GM12878 (cell line): ENCODE measurements around the gene DERL2. TPM values are rescaled to one million over a fixed set of nuclear protein-coding genes. Genes with fewer than 3 reads are reported as not detected.

Source experiments
- ATAC-seq: fragments of 200-7000 bp; cut with Tn5 transposase; 3 replicates; pipeline ENCODE4 v1.9.1; 2020; ENCODE audit warnings: mild to moderate bottlenecking, moderate library complexity
- BruUV-seq: library from RNA; stranded (reverse); fragments of 400-500 nt; replicated peaks from 2 replicates; lab custom pipeline; 2021; lab: Mats Ljungman, UMichigan
- CTCF ChIA-PET: fragments of 300-600 bp; sonication (Branson Sonifier 250); formaldehyde crosslinking; extraction: SDS; loops from one replicate; lab custom pipeline; 2021; ENCODE audit warnings: inconsistent platforms; lab: Yijun Ruan, JAX
- POLR2A ChIA-PET: fragments of 350-600 bp; formaldehyde crosslinking; extraction: SDS; loops from one replicate; lab custom pipeline; 2021; ENCODE audit warnings: inconsistent platforms; lab: Charles Lee
- RAD21 ChIA-PET: fragments of 300-600 bp; sonication (Branson Sonifier 250); formaldehyde crosslinking; loops from one replicate; lab custom pipeline; 2023; ENCODE audit warnings: antibody characterized with exemption; ENCODE audit not compliant: unreplicated experiment; lab: Charles Lee
- SMC1A ChIA-PET: fragments of 300-600 bp; sonication (Branson Sonifier 250); formaldehyde crosslinking; loops from one replicate; lab custom pipeline; 2023; ENCODE audit not compliant: unreplicated experiment, uncharacterized antibody; lab: Charles Lee
- DNase-seq: peaks from one replicate; pipeline ENCODE4 v3.0.0-alpha.2; 2011; ENCODE audit warnings: low read depth, low spot score
- FAIRE-seq: peaks from 3 replicates; lab custom pipeline; 2011; peaks lifted over from hg19 to GRCh38; lab: Jason Lieb, UNC
- H2AFZ ChIP-seq: 2 replicates; pipeline ENCODE4 v1.6.0; 2011; ENCODE audit warnings: low read depth, low read length, control low read depth; ENCODE audit not compliant: control insufficient read depth
- H3K27ac ChIP-seq: 2 replicates; pipeline ENCODE4 v1.5.1; 2011; ENCODE audit warnings: control low read depth; ENCODE audit not compliant: control insufficient read depth, insufficient read depth
- H3K27me3 ChIP-seq, 2 experiments: replicated peaks in 1 of 2; 2 replicates each; pipeline versions ENCODE4 v1.6.0 to v1.6.1; 2011; ENCODE audit warnings: low read length in 1 of 2; ENCODE audit not compliant: control insufficient read depth in 2 of 2, insufficient read depth in 2 of 2
- H3K36me3 ChIP-seq, 2 experiments: 2 replicates each; pipeline ENCODE4 v1.5.1; 2011; ENCODE audit warnings: low read length in 1 of 2; ENCODE audit not compliant: control insufficient read depth in 2 of 2, insufficient read depth in 2 of 2
- H3K4me1 ChIP-seq: 2 replicates; pipeline ENCODE4 v1.6.1; 2011; ENCODE audit warnings: mild to moderate bottlenecking, low read length, moderate library complexity, mixed read lengths; ENCODE audit not compliant: control insufficient read depth, insufficient read depth
- H3K4me2 ChIP-seq: 2 replicates; pipeline ENCODE4 v1.6.0; 2011; ENCODE audit warnings: control low read depth; ENCODE audit not compliant: control insufficient read depth, insufficient read depth
- H3K4me3 ChIP-seq: fragments of 200-600 bp; sonication (generic); 2 replicates; pipeline ENCODE4 v1.5.1; 2016
- H3K79me2 ChIP-seq: 2 replicates; pipeline ENCODE4 v1.6.0; 2011; ENCODE audit warnings: low read length; ENCODE audit not compliant: control insufficient read depth, insufficient read depth
- H3K9ac ChIP-seq: 2 replicates; pipeline ENCODE4 v1.8.0; 2011; ENCODE audit warnings: low read length, control low read depth, mixed read lengths; ENCODE audit not compliant: control insufficient read depth, insufficient read depth
- H3K9me3 ChIP-seq: replicated peaks from 3 replicates; pipeline ENCODE4 v1.5.1; 2011; ENCODE audit warnings: mild to moderate bottlenecking, low read length; ENCODE audit not compliant: control insufficient read depth, insufficient read depth
- H4K20me1 ChIP-seq: 2 replicates; pipeline ENCODE4 v1.6.0; 2011; ENCODE audit not compliant: control insufficient read depth, insufficient read depth
- EZH2 ChIP-seq: IDR thresholded peaks from 2 replicates; pipeline ENCODE4 v1.6.1; 2012; ENCODE audit warnings: low read depth, mild to moderate bottlenecking, control low read depth, inconsistent platforms, low read length, borderline replicate concordance; ENCODE audit not compliant: control insufficient read depth
- GATAD2B ChIP-seq: fragments of 450-650 bp; conservative IDR thresholded peaks from 2 replicates; pipeline ENCODE4 v1.6.1; 2017; ENCODE audit warnings: low read depth, mild to moderate bottlenecking, moderate library complexity
- IKZF1 ChIP-seq: fragments of 450-650 bp; conservative IDR thresholded peaks from 2 replicates; pipeline ENCODE4 v1.6.1; 2017; ENCODE audit warnings: antibody characterized with exemption, mild to moderate bottlenecking
- RAD51 ChIP-seq: fragments of 450-650 bp; IDR thresholded peaks from 2 replicates; pipeline ENCODE4 v1.6.1; 2016; ENCODE audit warnings: moderate library complexity, mild to moderate bottlenecking, inconsistent platforms
- RELA ChIP-seq: fragments of 450-650 bp; IDR thresholded peaks from 2 replicates; pipeline ENCODE4 v1.8.0; 2014; ENCODE audit warnings: borderline replicate concordance; ENCODE audit not compliant: partially characterized antibody
- SREBF1 ChIP-seq: IDR thresholded peaks from 2 replicates; pipeline ENCODE4 v1.6.1; 2012; ENCODE audit warnings: mild to moderate bottlenecking, low read length
- WGBS: methylation state at CpG from one replicate; pipeline ENCODE4 v1.1.6; 2016; ENCODE audit warnings: low lambda C conversion rate; ENCODE audit not compliant: insufficient replicate concordance, insufficient coverage; ENCODE audit errors: missing lambda C conversion rate; 5-methylcytosine and 5-hydroxymethylcytosine counted together
- in situ Hi-C: fragments of 300-500 bp; cut with MboI; formaldehyde crosslinking; loops from 9 replicates; pipeline ENCODE4 v1.14.3; 2018; ENCODE audit warnings: mixed read lengths
- intact Hi-C: fragments of 100-400 bp; cut with micrococcal nuclease; formaldehyde crosslinking; loops from one replicate; pipeline ENCODE4 v1.14.2; 2022; ENCODE audit not compliant: unreplicated experiment
- polyA plus RNA-seq, 11 experiments: library from polyadenylated mRNA; depleted of rRNA in 4 of 11; unstranded in 6 of 11; stranded (reverse) in 5 of 11; fragments of >200 nt; fragmentation: Nextera tagmentation in 4 of 11; fragmentation: Illumina TruSeq in 1 of 11; extraction: Ambion mirVana in 4 of 11; extraction: Trizol in 1 of 11; gene quantifications; 1 replicate in 1 of 11; 2 replicates in 10 of 11; pipeline versions ENCODE4 v1.2.1 to v1.2.3, GENCODE V29; 2011 to 2016; ENCODE audit warnings: inconsistent platforms in 2 of 11, missing spikeins in 2 of 11, low read depth in 1 of 11
- total RNA-seq, 4 experiments: library from RNA; depleted of rRNA in 3 of 4; stranded (reverse); fragments of >200 nt in 3 of 4; fragmentation: Illumina TruSeq in 1 of 4; extraction: Trizol in 1 of 4; gene quantifications; 2 replicates each; pipeline versions ENCODE4 v1.2.1 to v1.2.3, GENCODE V29; 2013 to 2021
- TF ChIP-seq, protein P1 (sequence below): fragments of 450-650 bp; formaldehyde crosslinking; IDR thresholded peaks from 2 replicates; pipeline ENCODE4 v1.4.0; 2020; ENCODE audit warnings: mild to moderate bottlenecking, moderate library complexity

Gene DERL2
- total and polyA plus RNA-seq, 10 of the 15 experiments (the other 5 are each of a cell fraction or from before 2014, with no cell fraction given) = 40.5 to 236 (median 69.3) TPM

DNA sequence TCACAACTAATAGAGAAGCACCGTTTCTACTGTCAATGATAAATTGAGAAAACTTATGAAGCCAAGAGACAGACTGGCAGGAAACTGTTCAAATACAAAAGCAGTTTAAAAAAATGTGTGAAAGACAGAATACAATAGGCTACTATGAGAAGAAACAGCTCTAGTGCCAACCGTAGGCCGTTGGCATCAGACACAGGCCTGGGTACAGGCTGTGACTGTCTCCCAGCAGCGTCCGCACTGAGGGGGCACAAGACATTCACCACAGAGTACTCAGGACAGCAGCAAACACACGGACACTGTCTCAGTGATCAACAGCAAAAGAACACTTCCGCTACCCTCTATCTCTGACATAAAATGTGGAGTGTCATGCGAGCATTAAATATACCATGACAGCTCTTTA lies 39.2 kb downstream of the DERL2 start (continued):
- TF ChIP-seq, protein P1, sequence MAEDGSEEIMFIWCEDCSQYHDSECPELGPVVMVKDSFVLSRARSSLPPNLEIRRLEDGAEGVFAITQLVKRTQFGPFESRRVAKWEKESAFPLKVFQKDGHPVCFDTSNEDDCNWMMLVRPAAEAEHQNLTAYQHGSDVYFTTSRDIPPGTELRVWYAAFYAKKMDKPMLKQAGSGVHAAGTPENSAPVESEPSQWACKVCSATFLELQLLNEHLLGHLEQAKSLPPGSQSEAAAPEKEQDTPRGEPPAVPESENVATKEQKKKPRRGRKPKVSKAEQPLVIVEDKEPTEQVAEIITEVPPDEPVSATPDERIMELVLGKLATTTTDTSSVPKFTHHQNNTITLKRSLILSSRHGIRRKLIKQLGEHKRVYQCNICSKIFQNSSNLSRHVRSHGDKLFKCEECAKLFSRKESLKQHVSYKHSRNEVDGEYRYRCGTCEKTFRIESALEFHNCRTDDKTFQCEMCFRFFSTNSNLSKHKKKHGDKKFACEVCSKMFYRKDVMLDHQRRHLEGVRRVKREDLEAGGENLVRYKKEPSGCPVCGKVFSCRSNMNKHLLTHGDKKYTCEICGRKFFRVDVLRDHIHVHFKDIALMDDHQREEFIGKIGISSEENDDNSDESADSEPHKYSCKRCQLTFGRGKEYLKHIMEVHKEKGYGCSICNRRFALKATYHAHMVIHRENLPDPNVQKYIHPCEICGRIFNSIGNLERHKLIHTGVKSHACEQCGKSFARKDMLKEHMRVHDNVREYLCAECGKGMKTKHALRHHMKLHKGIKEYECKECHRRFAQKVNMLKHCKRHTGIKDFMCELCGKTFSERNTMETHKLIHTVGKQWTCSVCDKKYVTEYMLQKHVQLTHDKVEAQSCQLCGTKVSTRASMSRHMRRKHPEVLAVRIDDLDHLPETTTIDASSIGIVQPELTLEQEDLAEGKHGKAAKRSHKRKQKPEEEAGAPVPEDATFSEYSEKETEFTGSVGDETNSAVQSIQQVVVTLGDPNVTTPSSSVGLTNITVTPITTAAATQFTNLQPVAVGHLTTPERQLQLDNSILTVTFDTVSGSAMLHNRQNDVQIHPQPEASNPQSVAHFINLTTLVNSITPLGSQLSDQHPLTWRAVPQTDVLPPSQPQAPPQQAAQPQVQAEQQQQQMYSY = no peak
- TF ChIP-seq RAD51 = no peak
- TF ChIP-seq GATAD2B = no peak
- TF ChIP-seq EZH2 = no peak

DNA sequence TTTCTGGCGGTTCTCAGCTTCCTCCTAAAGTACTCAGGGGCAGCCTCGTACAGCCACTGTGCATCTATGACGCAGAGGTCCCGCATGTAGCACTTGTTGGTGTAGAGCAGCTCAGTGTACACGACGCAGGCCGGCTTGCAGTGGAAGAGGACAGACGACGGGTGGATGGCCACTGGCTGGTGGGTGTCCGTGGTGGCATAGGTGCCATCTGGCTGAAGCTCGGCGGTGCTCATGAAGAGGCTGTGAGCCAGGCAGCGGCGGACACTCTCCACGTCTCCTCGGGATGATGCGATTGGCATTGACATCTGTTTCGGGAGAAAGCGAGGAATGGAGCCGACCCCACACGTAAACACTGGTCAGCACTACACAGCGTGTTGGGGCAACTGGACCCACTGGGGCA lies 41.8 kb downstream of the DERL2 start:
- Histone ChIP-seq H3K9ac (no peak overlapping the region), H3K36me3 (peaks cover 19 to 20% of the 10 kb centered on the region in 2 experiments), H3K79me2 (no peaks in the 10 kb centered on the region; the same call in none of the 2 replicates), H3K4me1 (0 out of 2 replicates have a peak, but pooled peaks cover 5% of the 10 kb centered on the region), H3K4me3 (no peak overlapping the region)
- no peak for ATAC-seq
- RAD21 ChIA-PET = no interaction called here
- TF ChIP-seq IKZF1 = no peak
- TF ChIP-seq SREBF1 = no peak
- no peak for TF ChIP-seq RELA
- TF ChIP-seq, all 136 proteins: peak for 0
- CTCF ChIA-PET = no interaction called here
- Histone ChIP-seq H3K4me2 (no peak overlapping the region), H3K27me3 (no peaks in the 10 kb centered on the region), H4K20me1 (no peaks in the 10 kb centered on the region), H3K27ac (no peak overlapping the region), H2AFZ (no peak overlapping the region), H3K9me3 (no peaks in the 10 kb centered on the region)
- FAIRE-seq (no peak), DNase-seq (no peak)
- 96% methylated on average over 22 of the region's 22 CpGs for WGBS
- in situ Hi-C loops (no loop called here), intact Hi-C loops (no loop called here)
- SMC1A ChIA-PET = no interaction called here
- BruUV-seq = no TSS peak
- POLR2A ChIA-PET = no interaction called here
